ENCODE data around the gene SPTY2D1.
"Not testable (repeated sequence)": the region's sequence is repeated elsewhere in the genome, so short reads cannot be mapped to it uniquely, and the experiment has no call there.

Gene SPTY2D1, protein sequence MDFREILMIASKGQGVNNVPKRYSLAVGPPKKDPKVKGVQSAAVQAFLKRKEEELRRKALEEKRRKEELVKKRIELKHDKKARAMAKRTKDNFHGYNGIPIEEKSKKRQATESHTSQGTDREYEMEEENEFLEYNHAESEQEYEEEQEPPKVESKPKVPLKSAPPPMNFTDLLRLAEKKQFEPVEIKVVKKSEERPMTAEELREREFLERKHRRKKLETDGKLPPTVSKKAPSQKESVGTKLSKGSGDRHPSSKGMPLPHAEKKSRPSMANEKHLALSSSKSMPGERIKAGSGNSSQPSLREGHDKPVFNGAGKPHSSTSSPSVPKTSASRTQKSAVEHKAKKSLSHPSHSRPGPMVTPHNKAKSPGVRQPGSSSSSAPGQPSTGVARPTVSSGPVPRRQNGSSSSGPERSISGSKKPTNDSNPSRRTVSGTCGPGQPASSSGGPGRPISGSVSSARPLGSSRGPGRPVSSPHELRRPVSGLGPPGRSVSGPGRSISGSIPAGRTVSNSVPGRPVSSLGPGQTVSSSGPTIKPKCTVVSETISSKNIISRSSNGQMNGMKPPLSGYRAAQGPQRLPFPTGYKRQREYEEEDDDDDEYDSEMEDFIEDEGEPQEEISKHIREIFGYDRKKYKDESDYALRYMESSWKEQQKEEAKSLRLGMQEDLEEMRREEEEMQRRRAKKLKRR
- 124 to 270 (median 268) reads per million in 3 donors for total RNA-seq

- no peaks in the 10 kb centered on the region for H3K27me3 ChIP-seq (replicated peaks; ENCODE audit: control insufficient read depth, insufficient read depth, low read length, poor library complexity, severe bottlenecking)
- DNase-seq, result peak; percentile 96 to 98 (median 97)
- H3K27ac ChIP-seq (ENCODE audit: insufficient read depth, low read length, poor library complexity, severe bottlenecking), result peak within 1 kb of the TSS; percentile 97
- no peaks in the 10 kb centered on the region for H3K36me3 ChIP-seq (ENCODE audit: control insufficient read depth, insufficient read depth, low read length)
- no peaks in the 10 kb centered on the region for H3K9me3 ChIP-seq (ENCODE audit: control insufficient read depth, low read length)
- H3K4me3 ChIP-seq (ENCODE audit: insufficient read depth, low read depth, low read length, poor library complexity, severe bottlenecking), result peak within 1 kb of the TSS; percentile 94
- H3K4me1 ChIP-seq (ENCODE audit: control insufficient read depth, insufficient read depth, low read length, poor library complexity, severe bottlenecking), result peaks cover 6% of the 10 kb centered on the region
These were observed at the start of gene SPTY2D1 for GRCh38 chr11:18634140-18635032. TSS of gene SPTY2D1 (minus strand) at chr11:18634342. CDS start at chr11:18634257, 85 bp downstream.

- Histone ChIP-seq H3K4me3 (ENCODE audit: insufficient read depth, low read depth, low read length, poor library complexity, severe bottlenecking) (no peak overlapping the region), H3K27me3 (replicated peaks; ENCODE audit: control insufficient read depth, insufficient read depth, low read length, poor library complexity, severe bottlenecking) (no peaks in the 10 kb centered on the region), H3K27ac (ENCODE audit: insufficient read depth, low read length, poor library complexity, severe bottlenecking) (no peak overlapping the region), H3K4me1 (ENCODE audit: control insufficient read depth, insufficient read depth, low read length, poor library complexity, severe bottlenecking) (no peaks in the 10 kb centered on the region), H3K36me3 (ENCODE audit: control insufficient read depth, insufficient read depth, low read length) (no peaks in the 10 kb centered on the region), H3K9me3 (ENCODE audit: control insufficient read depth, low read length) (no peaks in the 10 kb centered on the region)
- no peak for DNase-seq
These were observed 48.3 kb upstream of the SPTY2D1 start for GRCh38 chr11:18682466-18682865.

- not testable (repeated sequence) for H3K36me3 ChIP-seq (ENCODE audit: control insufficient read depth, insufficient read depth, low read length); DNase-seq; H3K4me3 ChIP-seq (ENCODE audit: insufficient read depth, low read depth, low read length, poor library complexity, severe bottlenecking); H3K27me3 ChIP-seq (replicated peaks; ENCODE audit: control insufficient read depth, insufficient read depth, low read length, poor library complexity, severe bottlenecking); H3K27ac ChIP-seq (ENCODE audit: insufficient read depth, low read length, poor library complexity, severe bottlenecking); H3K4me1 ChIP-seq (ENCODE audit: control insufficient read depth, insufficient read depth, low read length, poor library complexity, severe bottlenecking); H3K9me3 ChIP-seq (ENCODE audit: control insufficient read depth, low read length)
These were observed 47.8 kb upstream of the SPTY2D1 start for GRCh38 chr11:18681949-18682348.

- Histone ChIP-seq H3K27ac (ENCODE audit: insufficient read depth, low read length, poor library complexity, severe bottlenecking) (no peak overlapping the region), H3K4me3 (ENCODE audit: insufficient read depth, low read depth, low read length, poor library complexity, severe bottlenecking) (no peak overlapping the region), H3K27me3 (replicated peaks; ENCODE audit: control insufficient read depth, insufficient read depth, low read length, poor library complexity, severe bottlenecking) (no peaks in the 10 kb centered on the region), H3K9me3 (ENCODE audit: control insufficient read depth, low read length) (no peaks in the 10 kb centered on the region), H3K4me1 (ENCODE audit: control insufficient read depth, insufficient read depth, low read length, poor library complexity, severe bottlenecking) (no peaks in the 10 kb centered on the region), H3K36me3 (ENCODE audit: control insufficient read depth, insufficient read depth, low read length) (no peaks in the 10 kb centered on the region)
- DNase-seq, result no peak
These were observed 43.4 kb upstream of the SPTY2D1 start for GRCh38 chr11:18677560-18677959.

- no peaks in the 10 kb centered on the region for H3K9me3 ChIP-seq (ENCODE audit: control insufficient read depth, low read length)
- H3K4me3 ChIP-seq (ENCODE audit: insufficient read depth, low read depth, low read length, poor library complexity, severe bottlenecking), result no peak overlapping the region
- H3K36me3 ChIP-seq (ENCODE audit: control insufficient read depth, insufficient read depth, low read length), result no peaks in the 10 kb centered on the region
- no peaks in the 10 kb centered on the region for H3K4me1 ChIP-seq (ENCODE audit: control insufficient read depth, insufficient read depth, low read length, poor library complexity, severe bottlenecking)
- DNase-seq, result no peak
- no peak overlapping the region for H3K27ac ChIP-seq (ENCODE audit: insufficient read depth, low read length, poor library complexity, severe bottlenecking)
- no peaks in the 10 kb centered on the region for H3K27me3 ChIP-seq (replicated peaks; ENCODE audit: control insufficient read depth, insufficient read depth, low read length, poor library complexity, severe bottlenecking)
These were observed 42.7 kb upstream of the SPTY2D1 start for GRCh38 chr11:18676803-18677202.

DNA sequence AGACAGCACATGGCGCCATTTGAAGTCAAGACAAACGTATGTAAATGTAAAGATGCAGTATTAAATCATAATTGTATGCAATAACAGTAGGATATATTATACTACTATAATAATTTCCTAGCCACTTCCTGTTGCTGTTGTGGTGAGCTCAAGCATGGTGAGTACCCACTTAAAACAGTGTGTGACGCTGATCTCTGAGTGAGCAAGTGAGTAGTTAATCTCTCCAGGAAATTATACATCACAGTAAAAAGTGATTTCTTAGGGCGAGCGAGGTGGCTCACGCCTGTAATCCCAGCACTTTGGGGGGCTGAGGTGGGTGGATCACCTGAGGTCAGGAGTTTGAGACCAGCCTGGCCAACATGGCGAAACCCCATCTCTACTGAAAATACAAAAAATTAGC, 38.1 kb upstream of the SPTY2D1 start:
- H3K4me3 ChIP-seq (ENCODE audit: insufficient read depth, low read depth, low read length, poor library complexity, severe bottlenecking); H3K9me3 ChIP-seq (ENCODE audit: control insufficient read depth, low read length); H3K36me3 ChIP-seq (ENCODE audit: control insufficient read depth, insufficient read depth, low read length); H3K4me1 ChIP-seq (ENCODE audit: control insufficient read depth, insufficient read depth, low read length, poor library complexity, severe bottlenecking); H3K27me3 ChIP-seq (replicated peaks; ENCODE audit: control insufficient read depth, insufficient read depth, low read length, poor library complexity, severe bottlenecking): not testable (repeated sequence)
- peak; percentile 6 to 33 (median 15) for DNase-seq
- peak overlapping the region; percentile 18 for H3K27ac ChIP-seq (ENCODE audit: insufficient read depth, low read length, poor library complexity, severe bottlenecking)

DNA sequence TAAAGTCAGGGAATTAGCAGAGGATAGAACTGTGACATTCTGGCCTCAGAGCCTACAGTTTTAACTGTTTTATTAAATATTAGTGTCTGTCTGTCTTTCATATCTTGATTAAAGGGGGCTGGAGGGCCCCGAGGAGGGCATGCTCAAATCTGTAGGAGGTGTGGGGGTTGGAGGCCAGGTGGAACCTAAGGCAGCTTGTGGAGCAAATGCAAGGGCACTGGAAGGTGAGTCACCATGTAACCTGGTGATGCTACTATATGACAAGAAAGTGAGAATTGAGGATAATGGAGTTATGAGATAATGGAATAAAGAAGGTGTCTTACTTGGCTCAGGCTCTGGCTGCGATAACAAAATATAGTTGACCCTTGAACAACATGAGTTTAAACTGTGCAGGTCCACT, 37.1 kb upstream of the SPTY2D1 start:
- no peak for DNase-seq
- Histone ChIP-seq H3K36me3 (ENCODE audit: control insufficient read depth, insufficient read depth, low read length) (no peaks in the 10 kb centered on the region), H3K27ac (ENCODE audit: insufficient read depth, low read length, poor library complexity, severe bottlenecking) (no peak overlapping the region), H3K9me3 (ENCODE audit: control insufficient read depth, low read length) (no peaks in the 10 kb centered on the region), H3K4me1 (ENCODE audit: control insufficient read depth, insufficient read depth, low read length, poor library complexity, severe bottlenecking) (peaks cover 10% of the 10 kb centered on the region), H3K27me3 (replicated peaks; ENCODE audit: control insufficient read depth, insufficient read depth, low read length, poor library complexity, severe bottlenecking) (no peaks in the 10 kb centered on the region), H3K4me3 (ENCODE audit: insufficient read depth, low read depth, low read length, poor library complexity, severe bottlenecking) (no peak overlapping the region)

DNA sequence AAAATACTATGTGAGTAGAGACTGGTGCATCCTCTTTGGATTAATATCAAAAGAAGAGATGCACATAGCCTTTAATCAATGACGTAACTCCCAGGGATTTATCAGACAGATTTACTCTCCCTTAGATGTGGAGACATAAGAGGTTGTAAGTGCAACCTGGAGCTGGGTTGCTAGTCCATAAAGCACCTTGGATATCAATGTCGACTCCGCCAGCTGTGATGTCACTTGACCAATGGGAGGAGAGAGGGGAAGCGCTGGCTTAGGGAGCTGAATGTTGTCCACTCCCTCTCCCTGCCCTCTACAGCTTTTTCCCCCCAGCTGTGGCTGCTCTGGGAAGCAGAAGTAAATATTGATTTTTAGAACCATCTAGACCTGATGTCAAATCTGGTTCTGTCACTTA, 35.6 kb upstream of the SPTY2D1 start:
- H3K27ac ChIP-seq (ENCODE audit: insufficient read depth, low read length, poor library complexity, severe bottlenecking), result no peak overlapping the region
- H3K4me3 ChIP-seq (ENCODE audit: insufficient read depth, low read depth, low read length, poor library complexity, severe bottlenecking), result no peak overlapping the region
- H3K27me3 ChIP-seq (replicated peaks; ENCODE audit: control insufficient read depth, insufficient read depth, low read length, poor library complexity, severe bottlenecking), result no peaks in the 10 kb centered on the region
- H3K4me1 ChIP-seq (ENCODE audit: control insufficient read depth, insufficient read depth, low read length, poor library complexity, severe bottlenecking), result peaks cover 10% of the 10 kb centered on the region
- DNase-seq, result no peak
- H3K36me3 ChIP-seq (ENCODE audit: control insufficient read depth, insufficient read depth, low read length), result no peaks in the 10 kb centered on the region
- H3K9me3 ChIP-seq (ENCODE audit: control insufficient read depth, low read length), result no peaks in the 10 kb centered on the region

DNA sequence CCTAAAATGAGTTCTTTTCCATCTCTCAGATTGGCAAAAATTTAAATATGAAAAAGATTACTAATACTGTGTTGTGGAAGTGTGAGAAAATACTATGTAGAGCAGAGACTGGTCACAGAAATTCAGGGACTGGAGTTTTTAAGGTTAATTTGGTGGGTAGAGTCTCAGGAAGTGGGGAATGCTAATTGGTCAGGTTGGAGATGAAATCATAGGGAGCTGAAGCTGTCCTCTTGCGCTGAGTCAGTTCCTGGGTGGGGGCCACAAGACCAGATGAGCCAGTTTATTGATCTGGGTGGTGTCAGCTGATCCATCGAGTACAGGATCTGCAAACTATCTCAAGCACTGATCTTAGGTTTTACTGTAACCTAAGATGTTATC, 35.1 kb upstream of the SPTY2D1 start:
- Histone ChIP-seq H3K9me3 (ENCODE audit: control insufficient read depth, low read length) (no peaks in the 10 kb centered on the region), H3K4me1 (ENCODE audit: control insufficient read depth, insufficient read depth, low read length, poor library complexity, severe bottlenecking) (peaks cover 10% of the 10 kb centered on the region), H3K36me3 (ENCODE audit: control insufficient read depth, insufficient read depth, low read length) (no peaks in the 10 kb centered on the region), H3K27me3 (replicated peaks; ENCODE audit: control insufficient read depth, insufficient read depth, low read length, poor library complexity, severe bottlenecking) (no peaks in the 10 kb centered on the region), H3K27ac (ENCODE audit: insufficient read depth, low read length, poor library complexity, severe bottlenecking) (no peak overlapping the region), H3K4me3 (ENCODE audit: insufficient read depth, low read depth, low read length, poor library complexity, severe bottlenecking) (no peak overlapping the region)
- peak in 2 of 3 donors; percentile 6 to 26 for DNase-seq
